ENCODE data around the gene AGR2. TPM values are rescaled to one million over a fixed set of nuclear protein-coding genes. Genes with fewer than 3 reads are reported as not detected.
A peak's percentile ranks its signal among the peaks of the same experiment; 100 is the strongest.

The AGR2 gene
- total RNA-seq, 4 donors from 2014 or later = not detected

DNA sequence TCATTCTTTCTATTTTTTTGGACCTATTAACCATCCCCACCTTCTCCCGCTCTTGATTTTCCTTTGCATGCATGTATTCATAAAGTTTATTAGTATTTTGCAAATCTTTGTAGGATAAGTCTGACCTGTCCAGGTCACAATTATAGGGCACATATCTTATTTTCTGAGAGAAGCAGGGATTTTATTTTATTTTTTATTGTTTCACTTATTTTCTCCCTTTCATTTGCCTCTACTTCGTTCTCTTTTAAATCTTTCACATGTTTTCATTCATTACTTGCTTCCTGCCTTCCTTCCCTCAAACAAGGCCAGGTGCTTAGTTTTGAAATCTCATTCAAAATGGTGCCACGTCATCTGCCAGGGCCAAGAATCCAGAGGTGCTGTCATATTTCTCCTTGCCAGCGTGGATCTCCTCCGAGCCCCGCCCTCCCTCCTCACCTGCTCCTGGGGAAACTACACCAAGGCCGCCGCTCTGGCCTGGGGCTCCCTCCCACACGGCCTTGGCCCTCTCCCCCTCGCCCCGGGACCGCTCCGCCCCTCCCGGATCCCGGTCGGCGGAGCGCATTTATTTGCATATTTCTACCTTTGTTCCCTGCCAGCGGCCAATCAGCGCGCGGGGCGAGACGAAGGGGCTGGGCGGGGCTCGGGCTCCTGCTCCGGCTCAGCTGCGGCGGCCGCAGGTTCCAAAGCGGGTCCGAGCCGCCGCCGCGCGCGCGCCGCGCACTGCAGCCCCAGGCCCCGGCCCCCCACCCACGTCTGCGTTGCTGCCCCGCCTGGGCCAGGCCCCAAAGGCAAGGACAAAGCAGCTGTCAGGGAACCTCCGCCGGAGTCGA lies 51.5 kb downstream of the AGR2 start, which contains the start of gene TSPAN13:
Gene TSPAN13, plus strand, starts transcription at position 654 of the 830 bp plus-strand sequence. CDS start 213 bp downstream, outside the sequence.
- 13% methylated on average over 18 of the region's 48 CpGs for WGBS
- peak within 1 kb of the TSS; percentile 16 to 44 (median 34) for H3K27ac ChIP-seq (replicated peaks in 1 of 4)
- TF ChIP-seq POLR2A (IDR thresholded peaks at IDR 0.05; ENCODE audit: low read depth) (no peak), EP300 (IDR thresholded peaks at IDR 0.05) (no peak), POLR2AphosphoS5 (IDR thresholded peaks at IDR 0.05) (no peak)
- TF ChIP-seq, protein P1, sequence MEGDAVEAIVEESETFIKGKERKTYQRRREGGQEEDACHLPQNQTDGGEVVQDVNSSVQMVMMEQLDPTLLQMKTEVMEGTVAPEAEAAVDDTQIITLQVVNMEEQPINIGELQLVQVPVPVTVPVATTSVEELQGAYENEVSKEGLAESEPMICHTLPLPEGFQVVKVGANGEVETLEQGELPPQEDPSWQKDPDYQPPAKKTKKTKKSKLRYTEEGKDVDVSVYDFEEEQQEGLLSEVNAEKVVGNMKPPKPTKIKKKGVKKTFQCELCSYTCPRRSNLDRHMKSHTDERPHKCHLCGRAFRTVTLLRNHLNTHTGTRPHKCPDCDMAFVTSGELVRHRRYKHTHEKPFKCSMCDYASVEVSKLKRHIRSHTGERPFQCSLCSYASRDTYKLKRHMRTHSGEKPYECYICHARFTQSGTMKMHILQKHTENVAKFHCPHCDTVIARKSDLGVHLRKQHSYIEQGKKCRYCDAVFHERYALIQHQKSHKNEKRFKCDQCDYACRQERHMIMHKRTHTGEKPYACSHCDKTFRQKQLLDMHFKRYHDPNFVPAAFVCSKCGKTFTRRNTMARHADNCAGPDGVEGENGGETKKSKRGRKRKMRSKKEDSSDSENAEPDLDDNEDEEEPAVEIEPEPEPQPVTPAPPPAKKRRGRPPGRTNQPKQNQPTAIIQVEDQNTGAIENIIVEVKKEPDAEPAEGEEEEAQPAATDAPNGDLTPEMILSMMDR (IDR thresholded peaks at IDR 0.05) = no peak

DNA sequence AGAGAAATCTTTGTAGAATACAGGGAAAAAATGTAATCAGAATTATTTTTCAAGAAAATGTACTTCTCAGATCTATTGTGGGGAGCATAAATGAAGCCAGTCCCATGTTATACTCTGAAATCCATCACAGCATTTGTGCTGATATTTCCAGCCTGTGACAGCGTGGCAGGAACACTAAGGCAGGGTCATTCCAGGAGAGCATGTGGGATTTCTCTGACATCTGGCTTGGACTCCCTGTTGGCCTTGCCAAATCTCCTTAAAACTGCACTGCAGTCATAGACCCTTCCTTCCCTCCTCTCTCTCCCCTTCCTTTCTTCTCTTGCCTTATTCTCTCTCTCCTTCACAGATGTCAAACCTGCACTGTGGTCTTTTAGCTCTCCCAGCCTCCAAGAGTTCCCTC lies 57.7 kb downstream of the AGR2 start:
- no peak overlapping the region for H3K27ac ChIP-seq (replicated peaks in 1 of 4)
- H3K4me1 ChIP-seq = peaks cover 0 to 20% (median 8%) of the 10 kb centered on the region in 4 donors
- H3K36me3 ChIP-seq = no peaks in the 10 kb centered on the region
- intact Hi-C loops (cut with DNase I) = no loop called here
- no peak overlapping the region for H3K4me3 ChIP-seq
- no peak for DNase-seq (ENCODE audit: extremely low spot score)
- no peaks in the 10 kb centered on the region for H3K27me3 ChIP-seq
- TF ChIP-seq POLR2AphosphoS5 (IDR thresholded peaks at IDR 0.05) = peak in 1 of 2 donors; percentile 32
- no peak for TF ChIP-seq EP300 (IDR thresholded peaks at IDR 0.05)
- TF ChIP-seq, protein P1 (IDR thresholded peaks at IDR 0.05) = no peak
- TF ChIP-seq POLR2A (IDR thresholded peaks at IDR 0.05; ENCODE audit: low read depth) = no peak
- no peaks in the 10 kb centered on the region for H3K9me3 ChIP-seq
- 47% methylated on average over 1 of the region's 1 CpG for WGBS

More for the DNA sequence above, 51.5 kb downstream of the AGR2 start, which contains the start of gene TSPAN13:
- Histone ChIP-seq H3K4me3 (peak within 1 kb of the TSS; percentile 62 to 70 (median 66)), H3K9me3 (no peaks in the 10 kb centered on the region), H3K27me3 (peaks cover 0 to 9% (median 0%) of the 10 kb centered on the region in 4 donors), H3K36me3 (no peaks in the 10 kb centered on the region), H3K4me1 (peaks cover 0 to 14% (median 14%) of the 10 kb centered on the region in 4 donors)
- DNase-seq (ENCODE audit: extremely low spot score) = no peak
- intact Hi-C loops (cut with DNase I) = no loop called here

DNA sequence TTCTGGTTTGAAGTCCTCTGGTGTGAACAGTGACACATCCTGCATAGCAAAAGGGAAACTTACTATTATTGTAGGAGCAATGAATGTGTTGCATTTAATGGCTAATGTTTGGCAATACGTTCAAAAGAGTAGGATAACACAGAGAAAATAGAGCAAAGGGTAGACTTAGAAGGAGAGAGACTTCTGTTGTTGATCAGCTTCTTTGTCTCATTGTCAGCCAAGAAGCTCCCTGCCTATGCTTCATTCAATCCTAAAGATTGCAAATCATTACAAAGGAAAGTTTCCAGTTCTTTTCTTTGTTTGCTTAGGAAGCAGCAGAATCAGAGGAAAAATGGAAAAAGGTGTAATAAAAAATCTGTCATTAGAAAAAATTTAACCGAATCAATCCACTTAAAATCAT lies 59.2 kb downstream of the AGR2 start:
- 69% methylated on average over 2 of the region's 2 CpGs for whole genome bisulfite sequencing
- H3K27me3 ChIP-seq = no peaks in the 10 kb centered on the region
- intact Hi-C loops (cut with DNase I) = no loop called here

DNA sequence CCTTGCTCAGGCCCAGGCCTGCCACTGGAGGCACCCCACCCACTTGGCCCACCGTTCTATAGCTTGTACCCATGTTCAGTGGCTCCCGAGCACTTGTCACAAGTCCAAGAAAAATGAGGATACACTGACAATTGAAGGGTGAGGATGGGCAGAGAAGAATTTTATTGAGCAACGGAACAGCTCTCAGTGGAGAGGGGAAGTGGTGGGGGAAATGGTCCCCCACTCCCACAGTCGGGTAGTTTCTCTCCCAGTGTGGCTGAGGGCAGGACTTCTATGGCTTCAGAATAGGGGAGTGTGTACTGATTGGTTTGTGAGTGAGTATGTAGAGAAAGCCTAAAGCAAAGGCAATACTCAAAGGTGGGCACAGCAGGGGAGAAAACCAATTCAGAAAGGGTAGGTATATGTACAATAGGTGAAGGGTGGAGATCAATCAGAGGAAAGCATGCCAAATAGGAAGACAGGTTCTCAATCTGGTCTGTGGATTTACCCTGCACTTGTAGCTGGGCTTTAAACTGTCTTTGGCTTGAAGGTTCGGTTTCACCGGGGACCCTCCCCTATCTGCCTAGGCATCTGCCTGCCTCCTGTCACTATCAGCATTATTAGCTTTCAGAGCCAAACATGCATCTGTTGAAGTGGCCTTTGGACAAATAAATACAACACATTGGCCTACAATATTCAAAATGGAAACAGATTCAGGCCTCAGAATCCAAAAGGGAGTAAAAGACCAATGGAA lies 60.1 kb downstream of the AGR2 start:
- Histone ChIP-seq H3K27ac (replicated peaks in 1 of 4) (no peak overlapping the region), H3K4me3 (no peak overlapping the region), H3K9me3 (no peaks in the 10 kb centered on the region), H3K36me3 (no peaks in the 10 kb centered on the region), H3K27me3 (no peaks in the 10 kb centered on the region), H3K4me1 (peaks cover 0 to 20% (median 10%) of the 10 kb centered on the region in 4 donors)
- DNase-seq (ENCODE audit: extremely low spot score) = no peak
- intact Hi-C loops (cut with DNase I) = no loop called here
- no peak for TF ChIP-seq POLR2AphosphoS5 (IDR thresholded peaks at IDR 0.05)
- no peak for TF ChIP-seq EP300 (IDR thresholded peaks at IDR 0.05)
- TF ChIP-seq POLR2A (IDR thresholded peaks at IDR 0.05; ENCODE audit: low read depth) = no peak
- TF ChIP-seq, protein P1 (IDR thresholded peaks at IDR 0.05) = no peak
- WGBS = 88% methylated on average over 6 of the region's 6 CpGs

More for the DNA sequence above, 59.2 kb downstream of the AGR2 start:
- Histone ChIP-seq H3K36me3 (no peaks in the 10 kb centered on the region), H3K4me1 (peaks cover 0 to 20% (median 8%) of the 10 kb centered on the region in 4 donors), H3K27ac (replicated peaks in 1 of 4) (no peak overlapping the region), H3K4me3 (no peak overlapping the region), H3K9me3 (no peaks in the 10 kb centered on the region)
- TF ChIP-seq EP300 (IDR thresholded peaks at IDR 0.05) (no peak), POLR2A (IDR thresholded peaks at IDR 0.05; ENCODE audit: low read depth) (no peak), POLR2AphosphoS5 (IDR thresholded peaks at IDR 0.05) (no peak)
- TF ChIP-seq, protein P1 (IDR thresholded peaks at IDR 0.05) = no peak
- no peak for DNase-seq (ENCODE audit: extremely low spot score)

Data from esophagus muscularis mucosa (tissue), 4 donors.